ENCODE measurements around the gene TMEM259.

Gene TMEM259

DNA sequence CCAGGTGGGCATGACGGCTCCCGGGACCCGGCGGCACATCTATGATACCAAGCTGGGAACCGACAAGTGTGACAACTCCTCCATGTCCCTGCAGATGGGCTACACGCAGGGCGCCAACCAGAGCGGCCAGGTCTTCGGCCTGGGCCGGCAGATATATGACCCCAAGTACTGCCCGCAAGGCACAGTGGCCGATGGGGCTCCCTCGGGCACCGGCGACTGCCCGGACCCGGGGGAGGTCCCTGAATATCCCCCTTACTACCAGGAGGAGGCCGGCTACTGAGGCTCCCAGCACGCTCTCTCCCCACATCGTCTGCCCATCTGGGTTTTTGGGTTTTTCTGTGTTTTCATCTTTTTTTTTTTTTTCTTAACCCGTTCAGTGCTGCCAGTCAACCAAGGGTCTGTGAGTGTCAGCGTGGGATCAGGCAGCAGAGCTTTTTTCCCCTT is 16.7 kb upstream of the TMEM259 start:
- no peak overlapping the region for H3K4me3 ChIP-seq (ENCODE audit: low read depth, low read length)
- in situ Hi-C loops (cut with HindIII; ENCODE audit: low pct_ligation_motif_present, low sequenced_read_pairs): no loop called here
- H3K36me3 ChIP-seq (replicated peaks): peaks cover 45% of the 10 kb centered on the region
- H3K27ac ChIP-seq: no peak overlapping the region
- no peak for TF ChIP-seq CTCF (IDR thresholded peaks at IDR 0.05; ENCODE audit: low read depth, low read length, missing control alignments)
- no peak for DNase-seq
- no peaks in the 10 kb centered on the region for H3K27me3 ChIP-seq (replicated peaks)

DNA sequence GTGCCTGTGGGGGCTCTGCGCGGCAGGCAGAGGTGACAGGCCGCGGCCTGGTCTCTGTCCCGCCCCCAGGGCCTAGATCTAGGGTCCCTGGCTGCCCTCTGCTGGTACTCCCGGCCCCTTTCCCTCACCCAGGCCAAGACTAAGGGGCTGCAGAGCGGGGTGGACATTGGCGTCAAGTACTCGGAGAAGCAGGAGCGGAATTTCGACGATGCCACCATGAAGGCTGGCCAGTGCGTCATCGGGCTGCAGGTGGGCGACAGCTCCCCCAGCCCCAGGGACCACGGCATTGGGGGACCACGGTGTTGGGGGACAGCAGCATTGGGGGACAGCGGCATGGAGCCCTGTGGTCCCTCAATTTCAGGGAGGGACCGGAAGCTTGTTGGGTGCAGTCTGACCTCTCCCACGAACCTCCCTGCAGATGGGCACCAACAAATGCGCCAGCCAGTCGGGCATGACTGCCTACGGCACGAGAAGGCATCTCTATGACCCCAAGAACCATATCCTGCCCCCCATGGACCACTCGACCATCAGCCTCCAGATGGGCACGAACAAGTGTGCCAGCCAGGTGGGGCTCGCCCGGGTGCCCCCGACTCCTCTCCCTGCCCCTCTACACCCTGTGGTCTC is 15.2 kb upstream of the TMEM259 start:
- peak; percentile 32 for TF ChIP-seq CTCF (IDR thresholded peaks at IDR 0.05; ENCODE audit: low read depth, low read length, missing control alignments)
- H3K4me3 ChIP-seq (ENCODE audit: low read depth, low read length): no peak overlapping the region
- H3K27me3 ChIP-seq (replicated peaks): no peaks in the 10 kb centered on the region
- in situ Hi-C loops (cut with HindIII; ENCODE audit: low pct_ligation_motif_present, low sequenced_read_pairs): no loop called here
- no peak overlapping the region for H3K27ac ChIP-seq
- peaks cover 57% of the 10 kb centered on the region for H3K36me3 ChIP-seq (replicated peaks)
- no peak for DNase-seq

DNA sequence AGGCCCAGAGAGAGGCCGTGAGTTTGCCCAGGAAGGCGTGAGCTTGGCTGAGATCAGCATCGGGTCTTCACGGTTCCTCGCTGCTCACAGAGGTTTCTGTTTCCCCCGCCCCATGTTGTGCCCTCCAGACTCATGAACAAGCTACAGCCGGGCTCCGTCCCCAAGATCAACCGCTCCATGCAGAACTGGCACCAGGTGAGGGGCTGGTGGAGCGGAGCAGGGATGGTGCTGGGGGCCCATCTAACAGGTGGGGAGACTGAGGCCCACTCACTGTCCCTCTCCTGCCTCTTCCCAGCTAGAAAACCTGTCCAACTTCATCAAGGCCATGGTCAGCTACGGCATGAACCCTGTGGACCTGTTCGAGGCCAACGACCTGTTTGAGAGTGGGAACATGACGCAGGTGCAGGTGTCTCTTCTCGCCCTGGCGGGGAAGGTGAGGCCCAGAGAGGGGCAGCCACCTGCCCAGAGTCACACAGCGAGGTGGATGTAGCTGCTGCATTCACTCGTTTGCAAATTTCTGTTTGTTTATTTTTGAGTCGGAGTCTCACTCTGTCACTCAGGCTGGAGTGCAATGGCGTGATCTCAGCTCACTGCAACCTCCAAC is 11.4 kb upstream of the TMEM259 start:
- in situ Hi-C loops (cut with HindIII; ENCODE audit: low pct_ligation_motif_present, low sequenced_read_pairs): no loop called here
- H3K4me3 ChIP-seq (ENCODE audit: low read depth, low read length): no peak overlapping the region
- TF ChIP-seq CTCF (IDR thresholded peaks at IDR 0.05; ENCODE audit: low read depth, low read length, missing control alignments): no peak
- H3K27ac ChIP-seq: no peak overlapping the region
- H3K36me3 ChIP-seq (replicated peaks): peaks cover 56% of the 10 kb centered on the region
- no peak for DNase-seq
- H3K27me3 ChIP-seq (replicated peaks): no peaks in the 10 kb centered on the region

GRCh38 chr19:1028062-1028926 is 7.4 kb upstream of the TMEM259 start:
- Histone ChIP-seq H3K4me3 (ENCODE audit: low read depth, low read length) (peak overlapping the region; percentile 96), H3K27me3 (replicated peaks) (no peaks in the 10 kb centered on the region), H3K27ac (peak overlapping the region; percentile 44), H3K36me3 (replicated peaks) (peaks cover 34% of the 10 kb centered on the region)
- peak; percentile 89 for DNase-seq
- in situ Hi-C loops (cut with HindIII; ENCODE audit: low pct_ligation_motif_present, low sequenced_read_pairs): no loop called here
- TF ChIP-seq CTCF (IDR thresholded peaks at IDR 0.05; ENCODE audit: low read depth, low read length, missing control alignments): no peak

DNA sequence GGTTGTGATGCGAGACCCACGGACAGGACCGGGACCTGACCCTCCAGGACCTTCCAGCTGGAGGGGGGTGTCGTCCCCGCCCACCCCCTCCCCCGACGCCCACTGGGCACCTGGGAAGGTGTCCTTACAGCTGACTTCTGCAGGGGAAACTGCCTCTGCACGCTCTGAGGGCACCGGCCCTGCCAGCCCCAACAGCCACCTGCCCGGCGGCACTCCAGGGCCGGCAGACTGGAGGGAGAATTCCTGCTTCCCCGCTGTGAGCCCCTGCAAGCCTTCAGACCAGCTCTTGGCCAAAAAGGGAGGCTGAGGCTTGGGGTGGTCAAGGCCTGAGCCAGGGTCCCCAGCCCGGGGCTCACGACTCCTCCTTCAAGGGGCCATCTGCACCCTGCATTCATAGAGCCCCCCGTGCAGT is 6.7 kb upstream of the TMEM259 start:
- no peak for DNase-seq
- in situ Hi-C loops (cut with HindIII; ENCODE audit: low pct_ligation_motif_present, low sequenced_read_pairs): no loop called here
- Histone ChIP-seq H3K36me3 (replicated peaks) (peaks cover 28% of the 10 kb centered on the region), H3K4me3 (ENCODE audit: low read depth, low read length) (peak overlapping the region; percentile 96), H3K27me3 (replicated peaks) (no peaks in the 10 kb centered on the region), H3K27ac (peak overlapping the region; percentile 23)
- no peak for TF ChIP-seq CTCF (IDR thresholded peaks at IDR 0.05; ENCODE audit: low read depth, low read length, missing control alignments)

All from brain microvascular endothelial cell (primary cell).